Thyroid gland (tissue), 4 donors: Measurements from ENCODE around the gene MRM1. TPM values are rescaled to one million over a fixed set of nuclear protein-coding genes. Genes with fewer than 3 reads are reported as not detected.

Experiments
- DNase-seq, 2 donors: peaks; one replicate each; pipeline ENCODE4 v3.0.0-alpha.2; 2019
- H3K27ac ChIP-seq, 3 donors: fragments of 200-600 bp; sonication (generic); 1 replicate in 2 of 3; 2 replicates in 1 of 3; pipeline ENCODE4 v1.5.1; 2016 to 2019; ENCODE audit warnings: mild to moderate bottlenecking in 1 of 3, moderate library complexity in 1 of 3
- H3K27me3 ChIP-seq: fragments of 200-600 bp; sonication (generic); one replicate; pipeline ENCODE4 v1.5.1; 2019
- H3K36me3 ChIP-seq, 2 donors: fragments of 200-600 bp; sonication (generic); one replicate each; pipeline ENCODE4 v1.5.1; 2016 to 2019
- H3K4me1 ChIP-seq, 2 donors: fragments of 200-600 bp; sonication (generic); one replicate each; pipeline ENCODE4 v1.5.1; 2017 to 2019
- H3K4me3 ChIP-seq, 3 donors: fragments of 200-600 bp; sonication (generic); replicated peaks in 1 of 3; 1 replicate in 2 of 3; 2 replicates in 1 of 3; pipeline ENCODE4 v1.5.1; 2016; ENCODE audit warnings: mild to moderate bottlenecking in 1 of 3
- H3K9me3 ChIP-seq: fragments of 200-600 bp; sonication (generic); one replicate; pipeline ENCODE4 v1.5.1; 2017
- POLR2A ChIP-seq, 2 donors: fragments of 450-650 bp; IDR thresholded peaks; one replicate each; pipeline ENCODE4 v1.6.1; 2017; ENCODE audit warnings: antibody characterized with exemption in 2 of 2, mild to moderate bottlenecking in 2 of 2, moderate library complexity in 1 of 2
- WGBS, 2 donors: methylation state at CpG; one replicate each; pipeline ENCODE4 v1.1.5; 2017; 5-methylcytosine and 5-hydroxymethylcytosine counted together
- intact Hi-C: fragments of 100-400 bp; cut with DNase I; formaldehyde crosslinking; loops from one replicate; pipeline ENCODE4 v1.15.1; 2023
- total RNA-seq, 4 donors: library from RNA; depleted of rRNA; stranded (reverse); fragments of >200 nt; gene quantifications; one replicate each; pipeline ENCODE4 v1.2.3, GENCODE V29; 2016
- TF ChIP-seq, protein P1 (sequence below), 6 experiments: fragments of 200-600 bp in 3 of 6; fragments of 450-650 bp in 3 of 6; sonication (generic) in 3 of 6; IDR thresholded peaks; one replicate each; pipeline ENCODE4 v1.5.1; 2016 to 2019; ENCODE audit warnings: antibody characterized with exemption in 6 of 6, mild to moderate bottlenecking in 2 of 6, inconsistent platforms in 1 of 6, moderate library complexity in 1 of 6

MRM1 gene
- total RNA-seq, 4 donors from 2014 or later, result 5.8 to 9.8 (median 7.4) TPM

DNA sequence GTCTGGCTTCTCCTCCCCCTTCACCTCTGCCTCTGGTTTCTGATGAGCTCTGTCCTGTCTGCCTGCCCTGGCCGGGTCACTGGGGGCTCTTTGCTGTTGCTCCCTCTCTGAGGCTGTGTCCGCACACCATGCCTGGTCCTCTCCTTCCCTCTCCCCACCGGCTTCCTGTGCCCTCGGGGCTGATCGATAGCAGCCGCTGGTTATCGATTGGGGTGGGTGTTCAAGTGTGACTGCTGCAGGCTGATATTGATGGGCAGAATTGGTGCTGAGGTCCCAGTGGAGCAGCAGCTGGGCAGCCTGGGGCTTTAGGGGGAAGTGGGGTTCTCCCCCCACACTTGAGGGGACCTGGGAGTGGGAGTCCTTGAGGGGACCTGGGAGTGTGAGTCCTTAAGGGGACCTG lies 16.4 kb downstream of the MRM1 start:
- Histone ChIP-seq H3K36me3 (no peaks in the 10 kb centered on the region), H3K4me1 (no peaks in the 10 kb centered on the region), H3K27ac (no peak overlapping the region), H3K27me3 (peaks cover 3% of the 10 kb centered on the region), H3K4me3 (no peak overlapping the region), H3K9me3 (no peaks in the 10 kb centered on the region)
- WGBS, 2 donors, result 83 to 92% methylated on average over 7 of the region's 7 CpGs
- no peak for DNase-seq
- TF ChIP-seq, protein P1, sequence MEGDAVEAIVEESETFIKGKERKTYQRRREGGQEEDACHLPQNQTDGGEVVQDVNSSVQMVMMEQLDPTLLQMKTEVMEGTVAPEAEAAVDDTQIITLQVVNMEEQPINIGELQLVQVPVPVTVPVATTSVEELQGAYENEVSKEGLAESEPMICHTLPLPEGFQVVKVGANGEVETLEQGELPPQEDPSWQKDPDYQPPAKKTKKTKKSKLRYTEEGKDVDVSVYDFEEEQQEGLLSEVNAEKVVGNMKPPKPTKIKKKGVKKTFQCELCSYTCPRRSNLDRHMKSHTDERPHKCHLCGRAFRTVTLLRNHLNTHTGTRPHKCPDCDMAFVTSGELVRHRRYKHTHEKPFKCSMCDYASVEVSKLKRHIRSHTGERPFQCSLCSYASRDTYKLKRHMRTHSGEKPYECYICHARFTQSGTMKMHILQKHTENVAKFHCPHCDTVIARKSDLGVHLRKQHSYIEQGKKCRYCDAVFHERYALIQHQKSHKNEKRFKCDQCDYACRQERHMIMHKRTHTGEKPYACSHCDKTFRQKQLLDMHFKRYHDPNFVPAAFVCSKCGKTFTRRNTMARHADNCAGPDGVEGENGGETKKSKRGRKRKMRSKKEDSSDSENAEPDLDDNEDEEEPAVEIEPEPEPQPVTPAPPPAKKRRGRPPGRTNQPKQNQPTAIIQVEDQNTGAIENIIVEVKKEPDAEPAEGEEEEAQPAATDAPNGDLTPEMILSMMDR (IDR thresholded peaks at IDR 0.05), result no peak
- TF ChIP-seq POLR2A (IDR thresholded peaks at IDR 0.05), result no peak
- intact Hi-C loops, result loop anchor here (10.0 kb wide), 1 partner anchor 437 kb away; no protein-coding TSS in a partner anchor

DNA sequence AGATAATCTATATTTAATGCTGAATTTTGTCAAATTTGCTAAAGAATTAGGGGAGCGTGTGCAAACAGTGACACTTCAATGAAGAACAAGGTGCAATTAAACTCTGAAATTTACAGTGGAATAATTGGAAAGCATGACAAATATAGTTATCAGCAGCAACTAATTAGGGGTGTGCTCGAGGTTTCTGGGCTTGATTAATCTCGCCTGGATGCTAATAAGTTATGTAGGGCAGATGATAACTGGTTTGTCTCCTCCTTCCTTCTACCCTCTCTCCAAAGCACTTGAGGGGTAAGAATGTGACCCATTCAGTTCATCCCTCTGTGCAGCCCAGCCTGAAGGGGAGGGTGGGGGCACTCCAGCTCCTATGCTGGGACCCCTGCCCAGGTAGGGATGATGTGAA lies 21.9 kb downstream of the MRM1 start:
- intact Hi-C loops, result no loop called here
- H3K4me1 ChIP-seq, result peaks cover 0 to 7% of the 10 kb centered on the region in 2 donors
- H3K4me3 ChIP-seq, result no peak overlapping the region
- WGBS, 2 donors, result 64 to 88% methylated on average over 3 of the region's 3 CpGs
- H3K27me3 ChIP-seq, result no peaks in the 10 kb centered on the region
- no peaks in the 10 kb centered on the region for H3K36me3 ChIP-seq
- no peak overlapping the region for H3K27ac ChIP-seq
- DNase-seq, result no peak
- H3K9me3 ChIP-seq, result no peaks in the 10 kb centered on the region
- TF ChIP-seq, protein P1 (IDR thresholded peaks at IDR 0.05), result no peak
- no peak for TF ChIP-seq POLR2A (IDR thresholded peaks at IDR 0.05)

DNA sequence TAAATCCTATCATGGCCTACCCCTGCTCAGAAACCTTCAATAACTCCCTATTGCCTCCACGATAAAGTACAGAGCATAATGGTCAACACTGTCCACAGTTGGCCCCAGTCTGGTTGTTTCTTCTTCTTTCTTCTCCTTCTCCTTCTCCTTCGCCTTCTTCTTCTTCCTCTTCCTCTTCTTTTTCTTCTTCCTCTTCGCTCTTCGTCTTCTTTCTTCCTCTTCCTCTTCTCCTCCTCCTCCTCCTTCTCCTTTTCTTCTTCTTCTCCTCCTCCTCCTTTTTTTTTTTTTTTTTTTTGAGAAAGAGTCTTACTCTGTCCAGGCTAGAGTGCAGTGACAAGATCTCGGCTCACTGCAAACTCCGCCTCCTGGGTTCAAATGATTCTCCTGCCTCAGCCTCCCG lies 23.8 kb downstream of the MRM1 start:
- H3K27ac ChIP-seq, result no peak overlapping the region
- no peaks in the 10 kb centered on the region for H3K9me3 ChIP-seq
- intact Hi-C loops, result no loop called here
- TF ChIP-seq, protein P1 (IDR thresholded peaks at IDR 0.05), result no peak
- TF ChIP-seq POLR2A (IDR thresholded peaks at IDR 0.05), result no peak
- H3K4me3 ChIP-seq, result no peak overlapping the region
- peaks cover 0 to 7% of the 10 kb centered on the region in 2 donors for H3K4me1 ChIP-seq
- DNase-seq, result no peak
- H3K27me3 ChIP-seq, result no peaks in the 10 kb centered on the region
- H3K36me3 ChIP-seq, result no peaks in the 10 kb centered on the region
- 79 to 87% methylated on average over 7 of the region's 7 CpGs for WGBS, 2 donors

DNA sequence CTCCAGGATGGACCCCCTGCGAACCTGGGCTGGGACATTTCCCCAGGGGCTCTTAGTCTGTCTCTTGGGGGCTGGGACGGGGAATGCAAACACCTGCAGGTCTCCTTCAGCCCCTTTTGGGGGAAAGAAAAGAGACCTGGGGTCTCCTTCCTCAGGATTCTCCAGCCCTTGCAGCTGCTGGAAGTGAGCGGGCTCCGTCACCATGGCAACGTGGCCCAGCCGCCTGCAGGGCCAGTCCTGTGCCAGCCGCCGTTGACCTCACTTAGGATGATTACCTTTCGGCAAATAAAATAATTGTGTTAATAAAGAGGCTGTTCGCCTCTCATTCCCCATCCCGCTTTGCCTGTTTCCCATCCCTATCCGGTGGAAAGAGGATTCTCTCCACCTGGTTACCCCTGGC lies 25.7 kb downstream of the MRM1 start:
- H3K36me3 ChIP-seq, result no peaks in the 10 kb centered on the region
- H3K4me3 ChIP-seq, result no peak overlapping the region
- no peak for TF ChIP-seq POLR2A (IDR thresholded peaks at IDR 0.05)
- TF ChIP-seq, protein P1 (IDR thresholded peaks at IDR 0.05), result no peak
- no peak overlapping the region for H3K27ac ChIP-seq
- H3K27me3 ChIP-seq, result no peaks in the 10 kb centered on the region
- WGBS, 2 donors, result 73 to 75% methylated on average over 12 of the region's 12 CpGs
- no peaks in the 10 kb centered on the region for H3K9me3 ChIP-seq
- intact Hi-C loops, result no loop called here
- no peak for DNase-seq
- H3K4me1 ChIP-seq, result peaks cover 0 to 7% of the 10 kb centered on the region in 2 donors

DNA sequence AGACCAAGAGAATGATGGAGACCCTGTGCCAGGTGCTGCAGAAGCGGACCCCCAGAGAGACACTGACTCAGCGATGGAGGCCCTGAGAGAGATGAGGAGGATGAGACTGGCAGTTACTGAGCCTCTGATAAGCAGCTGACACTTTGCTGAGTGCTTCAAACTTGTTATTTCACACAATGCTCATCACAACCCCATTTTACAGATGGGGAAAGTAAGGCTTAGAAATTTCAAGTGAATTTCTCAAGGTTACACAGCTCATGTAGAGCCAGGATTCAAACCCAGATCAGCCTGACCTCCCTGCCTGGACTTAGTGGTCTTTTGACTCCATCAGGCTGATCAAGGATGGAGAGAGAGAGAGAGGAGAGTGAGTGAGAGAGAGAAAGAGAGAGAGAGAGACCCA lies 27.2 kb downstream of the MRM1 start:
- intact Hi-C loops, result no loop called here
- Histone ChIP-seq H3K36me3 (no peaks in the 10 kb centered on the region), H3K4me1 (peaks cover 0 to 7% of the 10 kb centered on the region in 2 donors), H3K9me3 (no peaks in the 10 kb centered on the region), H3K27me3 (no peaks in the 10 kb centered on the region), H3K27ac (no peak overlapping the region), H3K4me3 (no peak overlapping the region)
- TF ChIP-seq POLR2A (IDR thresholded peaks at IDR 0.05), result no peak
- TF ChIP-seq, protein P1 (IDR thresholded peaks at IDR 0.05), result no peak
- DNase-seq, result no peak
- 94 to 97% methylated on average over 2 of the region's 2 CpGs for WGBS, 2 donors
